Loucy (cell line): ENCODE measurements around the gene MIER2.

Source experiments
- EZH2phosphoT487 ChIP-seq: fragments of 200-600 bp; IDR thresholded peaks from 2 replicates; pipeline ENCODE4 v1.6.1; 2018; ENCODE audit warnings: antibody characterized with exemption, mild to moderate bottlenecking, moderate library complexity, borderline replicate concordance
- TF ChIP-seq, protein P1 (sequence below): fragments of 200-600 bp; sonication (generic); conservative IDR thresholded peaks from 2 replicates; pipeline ENCODE4 v1.5.1; 2014; ENCODE audit warnings: mild to moderate bottlenecking, antibody characterized with exemption, low read length

- TF ChIP-seq, protein P1, sequence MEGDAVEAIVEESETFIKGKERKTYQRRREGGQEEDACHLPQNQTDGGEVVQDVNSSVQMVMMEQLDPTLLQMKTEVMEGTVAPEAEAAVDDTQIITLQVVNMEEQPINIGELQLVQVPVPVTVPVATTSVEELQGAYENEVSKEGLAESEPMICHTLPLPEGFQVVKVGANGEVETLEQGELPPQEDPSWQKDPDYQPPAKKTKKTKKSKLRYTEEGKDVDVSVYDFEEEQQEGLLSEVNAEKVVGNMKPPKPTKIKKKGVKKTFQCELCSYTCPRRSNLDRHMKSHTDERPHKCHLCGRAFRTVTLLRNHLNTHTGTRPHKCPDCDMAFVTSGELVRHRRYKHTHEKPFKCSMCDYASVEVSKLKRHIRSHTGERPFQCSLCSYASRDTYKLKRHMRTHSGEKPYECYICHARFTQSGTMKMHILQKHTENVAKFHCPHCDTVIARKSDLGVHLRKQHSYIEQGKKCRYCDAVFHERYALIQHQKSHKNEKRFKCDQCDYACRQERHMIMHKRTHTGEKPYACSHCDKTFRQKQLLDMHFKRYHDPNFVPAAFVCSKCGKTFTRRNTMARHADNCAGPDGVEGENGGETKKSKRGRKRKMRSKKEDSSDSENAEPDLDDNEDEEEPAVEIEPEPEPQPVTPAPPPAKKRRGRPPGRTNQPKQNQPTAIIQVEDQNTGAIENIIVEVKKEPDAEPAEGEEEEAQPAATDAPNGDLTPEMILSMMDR = no peak
- no peak for TF ChIP-seq EZH2phosphoT487
Measured at GRCh38 chr19:369256-369655, 24.7 kb upstream of the MIER2 start.
